Measurements from ENCODE around the gene AP1G1.

DNA sequence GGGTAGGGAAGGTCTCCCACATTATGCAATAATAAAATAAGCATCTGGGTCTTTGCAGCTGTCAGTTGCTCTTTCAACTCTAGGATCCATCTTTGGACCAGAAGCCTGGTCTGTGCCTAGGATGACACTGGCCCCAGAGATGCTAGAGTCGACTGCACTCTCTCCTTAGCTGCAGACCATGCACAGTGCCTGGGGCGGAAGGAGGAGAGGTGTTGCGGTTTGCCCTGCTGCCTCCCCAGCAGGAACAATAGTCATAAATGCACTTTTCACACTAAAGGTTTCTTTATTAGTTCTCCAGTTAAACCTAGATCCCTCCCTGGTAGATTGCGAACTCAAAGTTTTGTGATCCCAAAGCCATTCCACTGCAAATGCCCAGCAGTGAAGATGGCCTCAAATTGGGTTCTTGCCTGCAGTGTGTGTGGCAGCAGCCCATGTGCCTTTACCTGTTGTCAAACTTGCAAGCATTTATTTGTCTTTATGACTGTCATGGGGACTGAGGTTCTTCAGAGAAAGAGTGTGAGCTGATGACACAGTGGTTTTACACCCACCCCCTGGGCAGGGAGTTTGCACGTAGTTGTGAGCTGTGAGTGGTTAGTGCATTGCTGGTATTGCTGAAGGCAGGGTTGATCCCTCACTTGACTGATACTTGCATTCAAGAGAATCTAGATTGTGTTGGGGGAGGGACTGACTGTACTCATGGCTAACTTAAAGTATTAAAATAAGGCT is 47.5 kb upstream of the AP1G1 start:
- no peak for TF ChIP-seq ZFP41 (tag by site-specific recombination; IDR thresholded peaks at IDR 0.05; ENCODE audit: borderline replicate concordance)
- TF ChIP-seq, protein P1, sequence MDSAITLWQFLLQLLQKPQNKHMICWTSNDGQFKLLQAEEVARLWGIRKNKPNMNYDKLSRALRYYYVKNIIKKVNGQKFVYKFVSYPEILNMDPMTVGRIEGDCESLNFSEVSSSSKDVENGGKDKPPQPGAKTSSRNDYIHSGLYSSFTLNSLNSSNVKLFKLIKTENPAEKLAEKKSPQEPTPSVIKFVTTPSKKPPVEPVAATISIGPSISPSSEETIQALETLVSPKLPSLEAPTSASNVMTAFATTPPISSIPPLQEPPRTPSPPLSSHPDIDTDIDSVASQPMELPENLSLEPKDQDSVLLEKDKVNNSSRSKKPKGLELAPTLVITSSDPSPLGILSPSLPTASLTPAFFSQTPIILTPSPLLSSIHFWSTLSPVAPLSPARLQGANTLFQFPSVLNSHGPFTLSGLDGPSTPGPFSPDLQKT (IDR thresholded peaks at IDR 0.05; ENCODE audit: borderline replicate concordance, low read depth, low read length) = no peak

All from HEK293 (cell line).